Smooth muscle cell (in vitro differentiated cells): ENCODE measurements around the gene CDCP2. TPM values are rescaled to one million over a fixed set of nuclear protein-coding genes. Genes with fewer than 3 reads are reported as not detected.

ENCODE experiments used
- DNase-seq: peaks from one replicate; lab custom pipeline; 2025; ENCODE audit not compliant: unreplicated experiment; lab: John Stamatoyannopoulos, UW
- H2AFZ ChIP-seq: fragments of 200-600 bp; sonication (generic); 2 replicates; pipeline ENCODE4 v1.6.0; 2016; ENCODE audit warnings: antibody characterized with exemption, low read depth, mild to moderate bottlenecking
- H3F3A ChIP-seq: fragments of 200-600 bp; sonication (generic); 2 replicates; pipeline ENCODE4 v1.6.0; 2017; ENCODE audit warnings: antibody characterized with exemption, low read depth
- H3K27ac ChIP-seq: fragments of 200-600 bp; sonication (generic); 2 replicates; pipeline ENCODE4 v1.5.1; 2016; ENCODE audit warnings: low read depth, mild to moderate bottlenecking
- H3K27me3 ChIP-seq: fragments of 200-600 bp; sonication (generic); 2 replicates; pipeline ENCODE4 v1.6.1; 2016; ENCODE audit warnings: low read depth, mild to moderate bottlenecking
- H3K36me3 ChIP-seq: fragments of 200-600 bp; sonication (generic); 2 replicates; pipeline ENCODE4 v1.5.1; 2016; ENCODE audit warnings: low read depth
- H3K4me1 ChIP-seq: fragments of 200-600 bp; sonication (generic); 2 replicates; pipeline ENCODE4 v1.5.1; 2016; ENCODE audit warnings: low read depth
- H3K4me2 ChIP-seq: fragments of 200-600 bp; sonication (generic); 2 replicates; pipeline ENCODE4 v1.6.0; 2016; ENCODE audit warnings: mild to moderate bottlenecking
- H3K4me3 ChIP-seq: fragments of 200-600 bp; sonication (generic); 2 replicates; pipeline ENCODE4 v1.5.1; 2016; ENCODE audit warnings: mild to moderate bottlenecking
- H3K79me2 ChIP-seq: fragments of 200-600 bp; sonication (generic); 2 replicates; pipeline ENCODE4 v1.6.0; 2016; ENCODE audit warnings: low read depth, mild to moderate bottlenecking
- H3K9ac ChIP-seq: fragments of 200-600 bp; sonication (generic); 2 replicates; pipeline ENCODE4 v1.6.0; 2016; ENCODE audit warnings: low read depth
- H3K9me3 ChIP-seq: fragments of 200-600 bp; sonication (generic); replicated peaks from 2 replicates; pipeline ENCODE4 v1.5.1; 2016; ENCODE audit warnings: low read depth
- H4K20me1 ChIP-seq: fragments of 200-600 bp; sonication (generic); 2 replicates; pipeline ENCODE4 v1.6.0; 2016; ENCODE audit warnings: low read depth
- WGBS: methylation state at CpG from one replicate; pipeline ENCODE4 v1.1.7; 2016; ENCODE audit warnings: low lambda C conversion rate; 5-methylcytosine and 5-hydroxymethylcytosine counted together
- polyA plus RNA-seq: library from polyadenylated mRNA; unstranded; fragments of >200 nt; fragmentation: Nextera tagmentation; extraction: Ambion mirVana; gene quantifications from 2 replicates; pipeline ENCODE4 v1.2.1, GENCODE V29; 2016
- total RNA-seq: library from RNA; depleted of rRNA; stranded (reverse); fragments of >200 nt; gene quantifications from 2 replicates; pipeline ENCODE4 v1.2.3, GENCODE V29; 2014
- TF ChIP-seq, protein P1 (sequence below): fragments of 200-600 bp; sonication (generic); IDR thresholded peaks from 2 replicates; pipeline ENCODE4 v1.5.1; 2017; ENCODE audit warnings: borderline replicate concordance, mild to moderate bottlenecking, antibody characterized with exemption; ENCODE audit not compliant: insufficient read depth, poor library complexity, severe bottlenecking

The CDCP2 gene
- total and polyA plus RNA-seq, 2 experiments from 2014 or later, result not detected

DNA sequence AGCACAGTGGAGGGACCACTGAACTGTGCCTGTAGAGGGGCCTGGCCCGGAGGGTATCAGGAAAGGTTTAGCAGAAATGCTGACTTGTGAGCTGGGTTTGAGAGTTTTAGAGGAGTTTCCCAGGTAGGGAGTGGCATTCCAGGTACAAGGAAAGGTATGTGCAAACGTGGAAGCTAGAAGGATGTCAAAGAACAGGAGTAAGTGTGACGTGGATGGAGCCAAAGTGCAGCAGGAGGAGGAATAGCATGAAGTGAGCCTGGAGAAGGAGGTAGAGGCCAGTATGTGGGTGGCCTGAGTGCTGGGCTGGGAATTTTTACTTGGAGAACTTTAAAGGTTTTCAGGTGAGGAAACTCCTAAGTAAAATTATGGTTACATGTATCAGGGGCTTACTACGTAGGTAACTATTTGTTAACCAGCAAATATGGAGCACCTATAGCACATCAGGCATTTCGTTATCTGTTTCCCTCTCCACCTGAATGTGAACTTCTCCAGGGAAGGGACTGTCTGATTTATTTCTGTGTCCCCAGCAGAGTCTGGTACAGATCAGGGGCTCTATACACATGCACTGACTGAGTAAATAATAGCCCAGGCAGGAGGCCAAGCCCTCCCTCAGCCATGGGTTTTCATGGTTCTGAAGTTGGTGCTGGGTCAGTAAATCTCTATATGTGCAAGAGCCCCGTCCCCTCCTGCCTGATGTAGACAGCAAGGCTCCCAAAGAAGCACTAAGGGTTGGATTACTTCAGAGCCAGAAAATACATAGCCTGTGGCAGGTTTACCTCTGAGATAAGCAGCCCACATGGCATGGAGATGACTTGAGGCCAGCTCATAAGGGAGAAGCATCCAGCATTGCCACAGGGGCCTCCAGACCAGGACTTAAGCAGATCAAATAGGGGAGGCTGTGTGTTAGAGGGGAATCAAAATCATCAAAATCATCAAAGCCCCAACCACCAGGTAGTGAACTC is 43.4 kb downstream of the CDCP2 start:
- no peaks in the 10 kb centered on the region for H3F3A ChIP-seq
- no peak overlapping the region for H3K4me3 ChIP-seq

DNA sequence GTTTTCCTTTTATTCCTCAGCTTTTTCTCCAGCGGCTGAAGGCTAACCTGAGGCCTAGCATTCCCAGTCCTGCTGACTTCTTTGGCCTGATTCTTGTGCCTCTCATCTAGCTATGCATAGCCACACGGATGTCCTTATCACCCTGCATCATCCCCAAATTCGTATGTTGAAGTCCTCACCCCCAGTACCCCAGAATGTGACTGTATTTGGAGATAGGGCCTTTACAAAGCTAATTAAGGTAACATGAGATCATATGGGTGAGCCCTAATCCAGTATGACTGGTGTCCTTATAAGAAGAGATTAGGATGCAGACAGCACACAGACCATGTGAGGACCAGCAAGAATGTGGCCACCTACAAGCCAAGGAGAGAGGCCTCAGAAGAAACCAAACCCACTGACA is 44.6 kb downstream of the CDCP2 start:
- no peak for DNase-seq
- Histone ChIP-seq H3K27me3 (no peaks in the 10 kb centered on the region), H2AFZ (no peak overlapping the region), H3K9ac (no peak overlapping the region), H4K20me1 (no peaks in the 10 kb centered on the region), H3K27ac (no peak overlapping the region), H3K36me3 (no peaks in the 10 kb centered on the region), H3K9me3 (no peaks in the 10 kb centered on the region), H3K4me3 (no peak overlapping the region), H3K79me2 (no peaks in the 10 kb centered on the region), H3K4me1 (no peaks in the 10 kb centered on the region), H3F3A (no peaks in the 10 kb centered on the region), H3K4me2 (no peak overlapping the region)
- TF ChIP-seq, protein P1, sequence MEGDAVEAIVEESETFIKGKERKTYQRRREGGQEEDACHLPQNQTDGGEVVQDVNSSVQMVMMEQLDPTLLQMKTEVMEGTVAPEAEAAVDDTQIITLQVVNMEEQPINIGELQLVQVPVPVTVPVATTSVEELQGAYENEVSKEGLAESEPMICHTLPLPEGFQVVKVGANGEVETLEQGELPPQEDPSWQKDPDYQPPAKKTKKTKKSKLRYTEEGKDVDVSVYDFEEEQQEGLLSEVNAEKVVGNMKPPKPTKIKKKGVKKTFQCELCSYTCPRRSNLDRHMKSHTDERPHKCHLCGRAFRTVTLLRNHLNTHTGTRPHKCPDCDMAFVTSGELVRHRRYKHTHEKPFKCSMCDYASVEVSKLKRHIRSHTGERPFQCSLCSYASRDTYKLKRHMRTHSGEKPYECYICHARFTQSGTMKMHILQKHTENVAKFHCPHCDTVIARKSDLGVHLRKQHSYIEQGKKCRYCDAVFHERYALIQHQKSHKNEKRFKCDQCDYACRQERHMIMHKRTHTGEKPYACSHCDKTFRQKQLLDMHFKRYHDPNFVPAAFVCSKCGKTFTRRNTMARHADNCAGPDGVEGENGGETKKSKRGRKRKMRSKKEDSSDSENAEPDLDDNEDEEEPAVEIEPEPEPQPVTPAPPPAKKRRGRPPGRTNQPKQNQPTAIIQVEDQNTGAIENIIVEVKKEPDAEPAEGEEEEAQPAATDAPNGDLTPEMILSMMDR, result no peak
- 89% methylated on average over 3 of the region's 3 CpGs for WGBS

More for the DNA sequence above, 43.4 kb downstream of the CDCP2 start:
- no peaks in the 10 kb centered on the region for H3K36me3 ChIP-seq
- H3K9ac ChIP-seq, result no peak overlapping the region
- H4K20me1 ChIP-seq, result no peaks in the 10 kb centered on the region
- H3K4me2 ChIP-seq, result no peak overlapping the region
- H3K79me2 ChIP-seq, result no peaks in the 10 kb centered on the region
- TF ChIP-seq, protein P1, result no peak
- H3K27ac ChIP-seq, result no peak overlapping the region
- DNase-seq, result no peak
- 85% methylated on average over 6 of the region's 6 CpGs for WGBS
- no peaks in the 10 kb centered on the region for H3K9me3 ChIP-seq
- H3K27me3 ChIP-seq, result no peaks in the 10 kb centered on the region
- H2AFZ ChIP-seq, result no peak overlapping the region
- H3K4me1 ChIP-seq, result no peaks in the 10 kb centered on the region

DNA sequence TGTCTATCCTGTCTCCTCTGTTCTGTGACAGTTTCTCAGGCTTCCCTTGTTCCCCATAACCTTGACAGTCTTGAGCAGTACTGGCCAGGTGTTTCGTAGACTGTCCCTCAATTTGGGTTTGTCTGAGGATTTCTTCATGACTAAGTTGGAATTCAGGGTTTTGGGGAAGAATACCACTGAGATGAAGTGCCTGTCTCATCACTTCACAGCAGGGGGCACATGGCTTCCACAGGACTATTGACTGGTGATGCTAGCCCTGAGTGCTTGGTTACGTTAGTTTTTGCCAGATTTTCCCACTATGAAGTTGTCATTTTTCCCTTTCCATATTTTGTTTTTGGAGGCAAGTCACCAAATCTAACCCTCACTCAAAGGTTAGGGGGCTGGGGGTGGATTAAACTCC is 45.7 kb downstream of the CDCP2 start:
- Histone ChIP-seq H4K20me1 (no peaks in the 10 kb centered on the region), H3K9ac (no peak overlapping the region), H3K36me3 (no peaks in the 10 kb centered on the region), H3K79me2 (no peaks in the 10 kb centered on the region), H3F3A (no peaks in the 10 kb centered on the region), H3K27ac (no peak overlapping the region), H3K27me3 (no peaks in the 10 kb centered on the region), H3K4me3 (no peak overlapping the region), H3K4me1 (no peaks in the 10 kb centered on the region), H3K9me3 (no peaks in the 10 kb centered on the region), H2AFZ (no peak overlapping the region), H3K4me2 (no peak overlapping the region)
- no peak for DNase-seq
- TF ChIP-seq, protein P1, result peak; percentile 32
- 61% methylated on average over 2 of the region's 2 CpGs for WGBS
